GM23248 (cell line): Measurements from ENCODE around the gene PLXNA1. TPM values are rescaled to one million over a fixed set of nuclear protein-coding genes. Genes with fewer than 3 reads are reported as not detected.

Source experiments
- DNase-seq: peaks from one replicate; pipeline ENCODE4 v3.0.0-alpha.2; 2015
- H2AFZ ChIP-seq: fragments of 200-600 bp; sonication (generic); 2 replicates; pipeline ENCODE4 v1.6.1; 2016; ENCODE audit warnings: antibody characterized with exemption
- H3F3A ChIP-seq: fragments of 200-600 bp; sonication (generic); 2 replicates; pipeline ENCODE4 v1.6.1; 2016; ENCODE audit warnings: mild to moderate bottlenecking, antibody characterized with exemption, mixed run types; ENCODE audit not compliant: insufficient read depth
- H3K27ac ChIP-seq: fragments of 200-600 bp; sonication (generic); 2 replicates; pipeline ENCODE4 v1.5.1; 2016; ENCODE audit warnings: mild to moderate bottlenecking
- H3K27me3 ChIP-seq: fragments of 200-600 bp; sonication (generic); replicated peaks from 2 replicates; pipeline ENCODE4 v1.6.1; 2016; ENCODE audit warnings: mild to moderate bottlenecking; ENCODE audit not compliant: insufficient read depth
- H3K36me3 ChIP-seq: fragments of 200-600 bp; sonication (generic); 2 replicates; pipeline ENCODE4 v1.6.1; 2016; ENCODE audit warnings: low read depth, mild to moderate bottlenecking
- H3K4me1 ChIP-seq: fragments of 200-600 bp; sonication (generic); 2 replicates; pipeline ENCODE4 v1.6.1; 2016; ENCODE audit warnings: mild to moderate bottlenecking; ENCODE audit not compliant: insufficient read depth
- H3K4me2 ChIP-seq: fragments of 200-600 bp; sonication (generic); one replicate; pipeline ENCODE4 v1.6.1; 2016; ENCODE audit warnings: mild to moderate bottlenecking; ENCODE audit not compliant: unreplicated experiment
- H3K4me3 ChIP-seq: fragments of 200-600 bp; sonication (generic); 2 replicates; pipeline ENCODE4 v1.5.1; 2016; ENCODE audit warnings: mild to moderate bottlenecking
- H3K79me2 ChIP-seq: fragments of 200-600 bp; sonication (generic); 2 replicates; pipeline ENCODE4 v1.6.1; 2016; ENCODE audit warnings: mild to moderate bottlenecking; ENCODE audit not compliant: insufficient read depth
- H3K9ac ChIP-seq: fragments of 200-600 bp; sonication (generic); 2 replicates; pipeline ENCODE4 v1.6.1; 2016; ENCODE audit warnings: mild to moderate bottlenecking
- H3K9me2 ChIP-seq: fragments of 200-600 bp; sonication (generic); 2 replicates; pipeline ENCODE4 v1.6.1; 2016; ENCODE audit warnings: mixed run types, mild to moderate bottlenecking, moderate library complexity; ENCODE audit not compliant: insufficient read depth
- H3K9me3 ChIP-seq: fragments of 200-600 bp; sonication (generic); one replicate; pipeline ENCODE4 v1.6.1; 2017; ENCODE audit warnings: low read depth
- H4K20me1 ChIP-seq: fragments of 200-600 bp; sonication (generic); 2 replicates; pipeline ENCODE4 v1.6.0; 2016; ENCODE audit not compliant: insufficient read depth
- EZH2 ChIP-seq: fragments of 200-600 bp; sonication (generic); IDR thresholded peaks from 2 replicates; pipeline ENCODE4 v1.6.1; 2018; ENCODE audit warnings: antibody characterized with exemption, mild to moderate bottlenecking; ENCODE audit not compliant: insufficient read depth, poor library complexity, severe bottlenecking
- EZH2phosphoT487 ChIP-seq: fragments of 200-600 bp; sonication (generic); IDR thresholded peaks from 2 replicates; pipeline ENCODE4 v1.6.1; 2018; ENCODE audit warnings: antibody characterized with exemption, moderate library complexity, mild to moderate bottlenecking, low read depth; ENCODE audit not compliant: insufficient read depth
- WGBS, 2 experiments: methylation state at CpG; one replicate each; pipeline ENCODE4 v1.1.6; 2015 to 2017; ENCODE audit warnings: low lambda C conversion rate in 2 of 2, low coverage in 1 of 2; ENCODE audit errors: missing lambda C conversion rate in 2 of 2; 5-methylcytosine and 5-hydroxymethylcytosine counted together
- in situ Hi-C: fragments of 300-500 bp; cut with MboI; formaldehyde crosslinking; loops from 2 replicates; pipeline ENCODE4 v1.15.0; 2020
- polyA plus RNA-seq: library from polyadenylated mRNA; unstranded; fragments of >200 nt; fragmentation: Nextera tagmentation; extraction: Ambion mirVana; gene quantifications from 2 replicates; pipeline ENCODE4 v1.2.1, GENCODE V29; 2016
- total RNA-seq: library from RNA; depleted of rRNA; stranded (reverse); fragments of >200 nt; shearing (Covaris generic); gene quantifications from 2 replicates; pipeline ENCODE4 v1.2.3, GENCODE V29; 2014

The PLXNA1 gene
- total and polyA plus RNA-seq, 2 experiments from 2014 or later = 13.4 to 84.7 TPM

GRCh38 chr3:126967386-126967785 lies 15.5 kb upstream of the PLXNA1 start:
- H3K4me2 ChIP-seq = no peak overlapping the region
- no peak overlapping the region for H3K4me3 ChIP-seq
- in situ Hi-C loops = no loop called here
- no peak overlapping the region for H3K27ac ChIP-seq
- no peaks in the 10 kb centered on the region for H3K9me2 ChIP-seq
- no peaks in the 10 kb centered on the region for H3K79me2 ChIP-seq
- no peaks in the 10 kb centered on the region for H3K36me3 ChIP-seq
- H2AFZ ChIP-seq = no peak overlapping the region
- TF ChIP-seq EZH2 = no peak
- TF ChIP-seq EZH2phosphoT487 = no peak
- H3K27me3 ChIP-seq = no peaks in the 10 kb centered on the region
- no peaks in the 10 kb centered on the region for H3K9me3 ChIP-seq
- no peak overlapping the region for H3K9ac ChIP-seq
- DNase-seq = no peak
- H4K20me1 ChIP-seq = no peaks in the 10 kb centered on the region
- H3K4me1 ChIP-seq = peaks cover 7% of the 10 kb centered on the region; the same call in 1 of the 2 replicates
- 93 to 95% methylated on average over 10 of the region's 10 CpGs for WGBS, 2 experiments
- 0 out of 2 replicates have a peak, but pooled peaks cover 3% of the 10 kb centered on the region for H3F3A ChIP-seq

GRCh38 chr3:126968391-126969390 lies 14.2 kb upstream of the PLXNA1 start:
- Histone ChIP-seq H3K4me1 (peaks cover 7% of the 10 kb centered on the region; the same call in 1 of the 2 replicates), H3F3A (0 out of 2 replicates have a peak, but pooled peaks cover 3% of the 10 kb centered on the region), H2AFZ (no peak overlapping the region), H3K36me3 (no peaks in the 10 kb centered on the region), H3K27me3 (no peaks in the 10 kb centered on the region), H4K20me1 (no peaks in the 10 kb centered on the region), H3K4me2 (no peak overlapping the region), H3K9me2 (no peaks in the 10 kb centered on the region), H3K9me3 (no peaks in the 10 kb centered on the region), H3K79me2 (no peaks in the 10 kb centered on the region), H3K27ac (no peak overlapping the region), H3K4me3 (no peak overlapping the region), H3K9ac (no peak overlapping the region)
- no peak for TF ChIP-seq EZH2
- TF ChIP-seq EZH2phosphoT487 = no peak
- DNase-seq = no peak
- in situ Hi-C loops = no loop called here
- WGBS, 2 experiments = 81 to 85% methylated on average over 20 of the region's 20 CpGs

DNA sequence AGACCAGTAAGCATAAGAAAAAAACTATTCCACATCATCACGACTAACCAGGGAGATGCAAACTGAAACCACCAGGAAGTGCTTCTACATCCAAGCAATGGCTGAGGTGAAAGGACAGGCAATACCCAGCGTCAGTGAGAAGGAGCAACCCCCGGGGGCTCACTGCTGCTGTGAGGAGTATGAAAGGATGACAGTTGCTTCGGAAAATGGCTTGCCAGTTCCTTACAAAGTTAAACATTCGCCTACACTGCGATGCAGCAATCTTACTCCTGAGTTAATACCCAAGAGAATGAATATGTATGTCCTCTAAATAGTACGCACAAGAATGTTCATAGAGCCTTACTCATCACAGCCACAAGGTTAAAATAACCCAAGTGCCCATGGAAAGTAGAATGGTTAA lies 13.3 kb upstream of the PLXNA1 start:
- H3K9me2 ChIP-seq = no peaks in the 10 kb centered on the region

DNA sequence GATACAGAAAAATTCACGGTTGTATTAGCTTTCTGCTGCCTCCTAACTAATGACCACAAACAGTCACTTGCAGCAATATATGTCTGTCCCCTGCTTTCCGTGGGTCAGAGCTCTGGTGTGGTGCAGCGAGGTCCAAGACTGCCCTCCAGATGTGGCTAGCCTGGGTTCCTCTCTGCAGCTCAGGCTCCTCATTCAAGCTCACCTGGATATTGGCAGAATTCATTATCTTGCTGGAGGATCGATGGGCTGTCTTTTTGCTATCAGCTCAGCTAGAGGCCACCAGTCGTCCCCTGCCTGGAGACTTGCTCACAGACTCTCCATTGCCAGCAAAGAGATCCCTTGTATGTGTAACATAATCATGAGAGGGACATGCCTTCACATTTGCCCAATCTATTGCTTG lies 12.8 kb upstream of the PLXNA1 start:
- H2AFZ ChIP-seq = no peak overlapping the region
- in situ Hi-C loops = loop anchor here (10.0 kb wide), 1 partner anchor 485 kb away; no protein-coding TSS in a partner anchor
- no peaks in the 10 kb centered on the region for H4K20me1 ChIP-seq
- H3F3A ChIP-seq = 0 out of 2 replicates have a peak, but pooled peaks cover 3% of the 10 kb centered on the region
- H3K4me3 ChIP-seq = no peak overlapping the region
- H3K36me3 ChIP-seq = no peaks in the 10 kb centered on the region
- TF ChIP-seq EZH2 (no peak), EZH2phosphoT487 (no peak)
- DNase-seq = no peak
- WGBS, 2 experiments = 58 to 64% methylated on average over 5 of the region's 5 CpGs
- peaks cover 7% of the 10 kb centered on the region; the same call in 1 of the 2 replicates for H3K4me1 ChIP-seq
- H3K4me2 ChIP-seq = no peak overlapping the region
- no peak overlapping the region for H3K9ac ChIP-seq
- no peaks in the 10 kb centered on the region for H3K27me3 ChIP-seq
- H3K79me2 ChIP-seq = no peaks in the 10 kb centered on the region
- no peak overlapping the region for H3K27ac ChIP-seq
- no peaks in the 10 kb centered on the region for H3K9me2 ChIP-seq
- no peaks in the 10 kb centered on the region for H3K9me3 ChIP-seq

More for the DNA sequence above, 13.3 kb upstream of the PLXNA1 start:
- H3K9me3 ChIP-seq = no peaks in the 10 kb centered on the region
- in situ Hi-C loops = no loop called here
- H3K36me3 ChIP-seq = no peaks in the 10 kb centered on the region
- no peak for TF ChIP-seq EZH2
- no peak for TF ChIP-seq EZH2phosphoT487
- DNase-seq = peak; percentile 31
- H3K9ac ChIP-seq = no peak overlapping the region
- no peak overlapping the region for H3K4me3 ChIP-seq
- peaks cover 7% of the 10 kb centered on the region; the same call in 1 of the 2 replicates for H3K4me1 ChIP-seq
- H3K27ac ChIP-seq = no peak overlapping the region
- no peaks in the 10 kb centered on the region for H4K20me1 ChIP-seq
- H3F3A ChIP-seq = 0 out of 2 replicates have a peak, but pooled peaks cover 3% of the 10 kb centered on the region
- no peak overlapping the region for H2AFZ ChIP-seq
- H3K4me2 ChIP-seq = no peak overlapping the region
- 76 to 83% methylated on average over 7 of the region's 7 CpGs for WGBS, 2 experiments
- H3K79me2 ChIP-seq = no peaks in the 10 kb centered on the region
- no peaks in the 10 kb centered on the region for H3K27me3 ChIP-seq
